Measurements from ENCODE around the gene C19orf38.
"Not testable (repeated sequence)": the region's sequence is repeated elsewhere in the genome, so short reads cannot be mapped to it uniquely, and the experiment has no call there.

Gene C19orf38

GRCh38 chr19:10835754-10836478, 12.3 kb upstream of the C19orf38 start, which contains the start of gene TMED1:
Gene TMED1 (minus strand): TSS chr19:10836212. CDS start chr19:10836191, 21 bp downstream.
- peaks cover 14 to 39% (median 29%) of the 10 kb centered on the region in 11 experiments; a peak in 20 of 22 replicates for H3K9me3 ChIP-seq (replicated peaks in 1 of 11)
- H3K4me2 ChIP-seq, result peak within 1 kb of the TSS; percentile 72 to 82 (median 80)
- peak within 1 kb of the TSS; percentile 61 to 79 (median 70) for H3K4me3 ChIP-seq
- peaks cover 16 to 44% (median 40%) of the 10 kb centered on the region in 11 experiments; a peak in 21 of 22 replicates for H4K20me1 ChIP-seq
- H3K27ac ChIP-seq, result peak within 1 kb of the TSS; percentile 90 to 98 (median 94)
- H3K27me3 ChIP-seq, result no peaks in the 10 kb centered on the region
- peaks cover 30 to 45% (median 42%) of the 10 kb centered on the region in 11 experiments for H3K36me3 ChIP-seq
- no peak for TF ChIP-seq Cebpa-rat (IDR thresholded peaks at IDR 0.05)
- H3K9ac ChIP-seq, result peak within 1 kb of the TSS; percentile 84 to 97 (median 93)
- peaks cover 7 to 17% (median 14%) of the 10 kb centered on the region in 10 experiments; a peak in 17 of 20 replicates for H3K4me1 ChIP-seq

GRCh38 chr19:10836479-10837330, 11.5 kb upstream of the C19orf38 start:
- H3K4me1 ChIP-seq, result peaks cover 7 to 17% (median 14%) of the 10 kb centered on the region in 10 experiments; a peak in 17 of 20 replicates
- H3K27ac ChIP-seq, result peak overlapping the region; percentile 90 to 98 (median 94)
- H4K20me1 ChIP-seq, result peaks cover 16 to 36% (median 32%) of the 10 kb centered on the region in 11 experiments; a peak in 20 of 22 replicates
- H3K4me2 ChIP-seq, result peak overlapping the region; percentile 72 to 82 (median 80)
- H3K9ac ChIP-seq, result peak overlapping the region; percentile 84 to 97 (median 93)
- no peaks in the 10 kb centered on the region for H3K27me3 ChIP-seq
- H3K36me3 ChIP-seq, result peaks cover 22 to 37% (median 34%) of the 10 kb centered on the region in 11 experiments
- no peak for TF ChIP-seq Cebpa-rat (IDR thresholded peaks at IDR 0.05)
- peak overlapping the region; percentile 61 to 79 (median 70) for H3K4me3 ChIP-seq
- peaks cover 14 to 39% (median 29%) of the 10 kb centered on the region in 11 experiments; a peak in 20 of 22 replicates for H3K9me3 ChIP-seq (replicated peaks in 1 of 11)

- H3K4me2 ChIP-seq, result not testable (repeated sequence)
- Histone ChIP-seq H4K20me1 (peaks cover 8 to 27% (median 22%) of the 10 kb centered on the region in 11 experiments; a peak in 20 of 22 replicates), H3K9me3 (replicated peaks in 1 of 11) (peaks cover 14 to 43% (median 33%) of the 10 kb centered on the region in 11 experiments; a peak in 20 of 22 replicates)
These were observed 10.6 kb upstream of the C19orf38 start for GRCh38 chr19:10837649-10838048.

GRCh38 chr19:10838377-10838776, 9.8 kb upstream of the C19orf38 start:
- TF ChIP-seq Cebpa-rat (IDR thresholded peaks at IDR 0.05), result no peak
- Histone ChIP-seq H3K27me3 (no peaks in the 10 kb centered on the region), H3K27ac (no peak overlapping the region), H3K4me1 (peaks cover 7 to 17% (median 14%) of the 10 kb centered on the region in 10 experiments; a peak in 17 of 20 replicates), H3K4me2 (no peak overlapping the region), H3K4me3 (no peak overlapping the region), H3K36me3 (peaks cover 5 to 21% (median 17%) of the 10 kb centered on the region in 11 experiments; a peak in 21 of 22 replicates), H3K9me3 (replicated peaks in 1 of 11) (peaks cover 14 to 50% (median 38%) of the 10 kb centered on the region in 11 experiments; a peak in 20 of 22 replicates), H4K20me1 (peaks cover 8 to 20% (median 15%) of the 10 kb centered on the region in 11 experiments; a peak in 19 of 22 replicates), H3K9ac (no peak overlapping the region)

More at GRCh38 chr19:10837649-10838048, 10.6 kb upstream of the C19orf38 start:
- Histone ChIP-seq H3K36me3 (peaks cover 13 to 28% (median 24%) of the 10 kb centered on the region in 11 experiments), H3K4me1 (peaks cover 7 to 17% (median 14%) of the 10 kb centered on the region in 10 experiments; a peak in 17 of 20 replicates)
- H3K9ac ChIP-seq, H3K27ac ChIP-seq, H3K4me3 ChIP-seq, H3K27me3 ChIP-seq: not testable (repeated sequence)

- Histone ChIP-seq H3K9me3 (replicated peaks in 1 of 11) (peaks cover 14 to 50% (median 38%) of the 10 kb centered on the region in 11 experiments; a peak in 20 of 22 replicates), H3K36me3 (peaks cover 0 to 11% (median 8%) of the 10 kb centered on the region in 11 experiments; a peak in 14 of 22 replicates), H3K27ac (no peak overlapping the region), H3K4me2 (no peak overlapping the region), H3K4me1 (peaks cover 7 to 17% (median 14%) of the 10 kb centered on the region in 10 experiments; a peak in 17 of 20 replicates), H3K4me3 (no peak overlapping the region), H3K9ac (no peak overlapping the region), H4K20me1 (peaks cover 8 to 10% (median 9%) of the 10 kb centered on the region in 11 experiments; a peak in 19 of 22 replicates), H3K27me3 (no peaks in the 10 kb centered on the region)
- no peak for TF ChIP-seq Cebpa-rat (IDR thresholded peaks at IDR 0.05)
These were observed 8.8 kb upstream of the C19orf38 start for GRCh38 chr19:10839114-10840050.

- Histone ChIP-seq H3K4me2 (no peak overlapping the region), H3K36me3 (no peaks in the 10 kb centered on the region), H4K20me1 (no peaks in the 10 kb centered on the region), H3K9me3 (replicated peaks in 1 of 11) (peaks cover 23 to 51% (median 40%) of the 10 kb centered on the region in 11 experiments), H3K4me1 (peaks cover under 1 to 7% (median 4%) of the 10 kb centered on the region in 10 experiments; a peak in 16 of 20 replicates), H3K4me3 (no peak overlapping the region), H3K27me3 (no peaks in the 10 kb centered on the region), H3K27ac (no peak overlapping the region), H3K9ac (no peak overlapping the region)
- no peak for TF ChIP-seq Cebpa-rat (IDR thresholded peaks at IDR 0.05)
These were observed 5.4 kb upstream of the C19orf38 start for GRCh38 chr19:10842788-10843187.

GRCh38 chr19:10846500-10847202, 1.6 kb upstream of the C19orf38 start:
- no peak overlapping the region for H3K27ac ChIP-seq
- no peak overlapping the region for H3K4me3 ChIP-seq
- no peak overlapping the region for H3K9ac ChIP-seq
- no peaks in the 10 kb centered on the region for H4K20me1 ChIP-seq
- no peaks in the 10 kb centered on the region for H3K27me3 ChIP-seq
- peaks cover 0 to 13% (median 0%) of the 10 kb centered on the region in 11 experiments; a peak in 4 of 22 replicates for H3K36me3 ChIP-seq
- peaks cover 13 to 28% (median 23%) of the 10 kb centered on the region in 11 experiments for H3K9me3 ChIP-seq (replicated peaks in 1 of 11)
- TF ChIP-seq Cebpa-rat (IDR thresholded peaks at IDR 0.05), result no peak
- no peak overlapping the region for H3K4me2 ChIP-seq
- peaks cover 13 to 30% (median 21%) of the 10 kb centered on the region in 10 experiments; a peak in 19 of 20 replicates for H3K4me1 ChIP-seq

Measured in BLaER1 treated with 17β-estradiol and CSF1 and Interleukin-3, amounts not matched to agents 10 nM and 100 nM (cell line).